ENCODE measurements around the gene PTTG1IP.

Gene PTTG1IP

DNA sequence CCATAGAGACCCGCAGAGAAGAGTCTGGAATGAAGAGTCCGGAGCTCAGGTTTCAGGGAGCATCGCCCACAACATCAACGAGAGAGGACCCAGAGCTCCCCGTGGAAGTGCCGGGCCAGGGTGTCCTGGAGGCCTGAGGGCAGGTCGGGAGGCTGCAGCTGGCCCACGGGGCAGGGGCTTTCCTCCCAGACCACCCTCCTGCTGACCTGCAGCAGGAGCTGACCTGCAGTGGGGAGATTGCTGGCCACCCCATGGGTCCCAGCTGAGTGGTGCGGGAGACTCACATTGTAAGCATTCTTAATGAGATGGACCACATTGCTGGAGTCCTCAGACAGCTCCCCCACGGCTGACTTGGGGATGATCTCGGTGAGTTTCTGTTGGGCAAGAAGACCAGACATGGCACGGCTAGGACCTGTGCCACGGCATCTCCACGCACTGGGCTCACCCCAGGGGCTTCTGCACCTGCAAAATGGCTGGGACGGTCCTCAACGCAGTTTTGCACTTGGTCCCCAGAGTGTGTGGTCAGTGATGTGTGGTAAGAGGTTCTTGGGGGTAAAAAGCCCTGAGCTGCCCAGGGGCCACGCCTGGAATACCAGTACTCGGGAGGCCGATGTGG, 21.3 kb upstream of the PTTG1IP start:
- DNase-seq: no peak

DNA sequence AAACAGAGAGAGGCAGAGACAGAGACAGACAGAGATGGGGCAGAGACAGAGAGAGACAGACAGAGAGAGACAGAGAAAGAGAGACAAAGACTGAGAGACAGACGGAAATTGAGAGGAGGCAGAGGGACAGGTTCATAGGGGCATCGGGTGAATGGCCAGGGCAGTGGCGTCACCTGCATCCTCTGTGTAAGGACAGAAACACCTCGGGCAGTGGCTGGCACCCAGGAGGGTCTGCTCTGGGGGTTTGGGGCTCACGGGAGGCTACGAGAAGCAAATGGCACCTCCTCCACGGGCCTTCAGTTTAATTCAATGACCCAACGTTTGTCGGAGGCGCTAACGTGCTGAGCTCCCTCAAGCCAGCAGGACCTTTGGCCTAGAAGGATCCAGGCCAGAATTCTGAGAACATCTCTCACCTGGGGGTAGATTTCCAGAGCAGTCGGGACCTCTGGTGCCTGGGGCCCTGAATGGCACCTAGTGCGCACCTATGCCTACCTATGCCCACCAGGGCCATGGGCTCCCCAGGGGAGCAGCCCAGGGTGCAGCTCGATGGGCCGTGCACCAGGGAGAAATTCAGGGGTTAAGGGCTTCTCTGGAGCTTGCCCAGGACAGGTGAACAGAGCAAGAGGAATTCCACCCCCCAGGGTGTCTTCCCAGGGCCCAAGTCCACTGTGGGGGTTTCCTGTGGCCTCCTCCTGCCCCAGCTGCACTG, 20.6 kb upstream of the PTTG1IP start:
- DNase-seq: no peak

- DNase-seq: no peak
Measured at GRCh38 chr21:44893278-44893556, 19.7 kb upstream of the PTTG1IP start.

- DNase-seq: peak; percentile 8
Measured at GRCh38 chr21:44892536-44893277, 19.2 kb upstream of the PTTG1IP start.

DNA sequence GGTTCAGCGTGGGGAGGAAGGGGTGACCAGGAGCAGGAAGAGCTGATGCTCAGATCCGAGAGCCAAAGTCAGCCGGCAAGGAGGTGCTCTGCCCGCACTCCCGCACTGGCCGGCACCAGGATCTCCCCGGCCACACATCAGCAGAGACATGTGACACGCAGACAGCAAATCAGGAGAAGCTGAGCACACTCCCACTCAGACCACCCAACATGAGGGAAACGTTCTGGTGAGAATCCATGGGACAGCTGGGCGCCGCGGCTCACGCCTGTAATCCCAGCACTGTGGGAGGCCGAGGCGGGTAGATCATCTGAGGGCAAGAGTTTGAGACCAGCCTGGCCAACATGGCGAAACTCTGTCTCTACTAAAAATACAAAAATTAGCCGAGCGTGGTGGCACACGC, 18.6 kb upstream of the PTTG1IP start:
- DNase-seq: no peak

GRCh38 chr21:44891631-44892031, 18.1 kb upstream of the PTTG1IP start:
- no peak for DNase-seq

- no peak for DNase-seq
Measured at GRCh38 chr21:44890961-44891541, 17.6 kb upstream of the PTTG1IP start.

- DNase-seq: no peak
Measured at GRCh38 chr21:44890338-44890931, 16.9 kb upstream of the PTTG1IP start.

DNA sequence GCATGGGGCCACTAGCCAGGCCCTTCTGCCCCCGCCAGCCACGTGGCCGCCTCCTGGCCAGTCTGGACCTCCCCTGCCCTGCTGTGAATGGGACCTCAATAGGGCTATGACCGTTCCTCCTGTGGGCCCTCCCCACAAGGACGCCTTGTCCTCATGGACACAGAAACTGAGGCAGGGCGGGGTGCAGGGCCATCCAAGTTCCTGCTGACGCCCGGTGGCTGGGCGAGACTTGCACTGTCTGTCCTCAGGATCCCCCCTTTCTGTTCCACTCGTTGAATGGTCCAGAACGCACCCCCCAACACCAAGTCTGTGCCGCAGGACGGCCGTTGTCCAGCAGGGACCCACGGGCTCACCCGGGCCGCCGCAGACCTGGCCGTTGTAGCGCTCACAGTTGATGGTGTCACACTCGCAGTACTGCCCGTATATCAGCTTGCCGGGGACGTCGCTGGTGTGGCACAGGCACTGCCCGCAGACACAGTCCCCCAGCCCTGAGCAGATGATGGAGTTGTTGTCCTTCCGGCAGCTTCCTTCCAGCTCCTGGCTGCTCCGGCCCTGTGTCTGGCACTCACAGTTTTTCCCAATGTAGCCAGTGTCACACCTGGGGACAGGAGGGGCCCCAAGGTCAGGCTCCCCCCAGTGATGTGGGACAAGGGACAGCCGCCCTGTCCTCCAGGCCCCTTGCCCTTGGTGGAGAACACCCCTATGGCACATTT, 16.3 kb upstream of the PTTG1IP start:
- no peak for DNase-seq

DNA sequence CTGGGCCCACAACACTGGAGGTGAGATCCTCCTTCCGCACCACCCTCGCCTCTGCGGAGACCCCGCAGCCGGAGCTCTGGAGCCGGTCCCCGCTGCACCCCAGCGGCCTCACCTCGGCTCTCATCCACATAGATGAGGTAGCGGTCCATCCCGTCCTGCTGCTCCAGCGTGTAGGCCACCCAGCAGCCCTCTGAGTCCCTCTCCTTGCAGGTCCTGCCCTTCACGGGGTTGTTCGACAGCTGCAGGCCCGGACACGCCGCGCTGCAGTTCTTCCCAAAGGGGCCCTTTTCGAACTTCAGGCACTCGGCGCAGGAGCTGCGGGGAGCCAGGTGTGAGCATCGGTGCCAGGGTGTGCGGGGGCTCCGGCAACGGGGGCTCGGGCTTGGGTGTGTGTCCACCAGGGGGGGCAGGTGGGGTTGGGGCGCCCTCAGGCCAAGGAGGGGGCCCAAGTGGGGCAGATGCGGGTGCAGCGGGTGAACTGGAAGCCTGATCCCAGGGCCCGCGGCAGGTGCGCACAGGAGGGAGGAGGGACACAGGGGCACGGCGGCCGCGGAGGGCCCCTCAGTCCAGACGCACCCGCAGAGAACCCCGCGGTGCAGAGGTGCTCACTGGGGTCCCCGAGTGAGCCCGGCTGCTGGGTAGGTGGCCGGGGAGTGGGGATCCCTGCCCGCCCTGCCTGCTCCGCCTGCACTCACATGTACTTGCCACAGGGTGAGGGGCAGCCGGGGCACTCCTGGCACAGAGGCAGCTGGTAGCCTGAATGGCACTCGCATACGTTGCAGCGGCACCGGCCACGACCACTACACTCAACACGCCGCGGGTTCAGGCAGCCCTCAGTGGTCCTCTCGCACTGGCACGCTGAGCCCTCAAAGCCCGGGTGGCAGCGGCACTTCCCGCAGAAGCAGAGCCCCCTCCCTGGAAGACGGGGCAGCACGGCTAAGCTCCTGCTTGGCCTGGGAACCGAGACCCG, 15.4 kb upstream of the PTTG1IP start:
- no peak for DNase-seq

DNA sequence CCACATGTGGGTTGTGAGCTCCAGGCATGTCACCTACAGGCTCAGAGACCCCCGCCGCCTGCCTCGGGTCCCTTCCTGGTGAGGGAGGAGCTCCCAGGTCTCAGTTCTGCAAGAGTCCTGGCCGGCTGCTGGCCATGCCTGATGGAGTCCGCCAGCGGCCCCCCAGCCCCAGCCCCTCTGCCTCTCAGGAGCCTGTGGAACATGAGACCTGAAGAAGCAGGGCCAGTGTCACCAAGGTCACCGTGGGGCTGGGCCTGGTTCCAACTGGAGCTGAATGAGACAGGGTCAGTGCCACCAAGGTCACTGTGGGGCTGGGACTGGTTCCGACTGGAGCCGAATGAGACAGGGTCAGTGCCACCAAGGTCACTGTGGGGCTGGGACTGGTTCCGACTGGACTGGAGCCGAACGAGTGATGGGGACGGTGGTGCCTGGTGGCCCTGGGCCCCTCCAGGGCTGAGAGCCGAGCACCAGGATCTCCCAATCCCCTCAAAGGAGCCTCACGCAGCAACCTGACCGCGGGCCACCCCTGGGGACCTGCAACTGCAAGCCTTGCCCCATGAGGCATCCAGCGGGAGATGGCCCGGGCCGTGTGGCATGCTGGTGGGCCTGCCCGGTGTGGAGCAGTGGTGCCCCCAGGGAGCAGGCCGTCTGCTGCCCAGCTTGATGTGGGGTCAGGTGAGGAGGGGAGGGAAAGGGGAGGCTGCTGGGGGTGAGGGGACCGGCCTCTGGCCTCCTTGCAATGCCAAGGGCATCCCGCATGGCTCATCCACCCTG, 14.5 kb upstream of the PTTG1IP start:
- no peak for DNase-seq

DNA sequence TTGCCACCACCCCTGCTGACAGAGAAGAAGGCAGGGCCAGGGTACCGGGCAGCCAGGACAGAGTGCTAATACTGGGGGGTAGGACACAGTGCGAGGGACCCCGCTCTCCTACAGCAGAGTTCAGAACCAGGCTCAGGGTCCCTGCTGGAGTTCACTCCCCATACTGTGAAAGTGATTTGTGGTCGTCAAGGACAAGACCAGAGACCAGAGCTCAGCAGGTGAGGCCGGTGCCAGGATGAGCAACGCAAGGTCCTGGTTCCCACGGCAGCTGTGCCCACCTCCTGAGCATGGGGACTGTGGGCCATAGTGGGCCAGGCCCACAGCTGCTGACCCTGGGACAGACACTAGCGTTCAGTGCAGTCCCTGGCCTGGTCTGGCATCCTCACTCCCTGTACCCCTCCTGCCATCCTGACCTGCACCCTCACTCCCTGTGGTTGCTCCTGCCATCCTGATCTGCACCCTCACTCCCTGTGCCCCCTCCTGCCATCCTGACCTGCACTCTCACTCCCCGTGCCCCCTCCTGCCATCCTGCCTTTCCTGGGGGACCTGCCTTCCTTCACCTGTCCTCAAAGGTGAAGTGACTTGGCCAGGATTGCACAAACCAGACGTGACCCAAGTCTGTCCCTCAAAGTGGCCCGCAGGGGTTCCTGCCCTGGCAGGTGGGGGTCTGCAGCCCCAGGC, 13.8 kb upstream of the PTTG1IP start:
- no peak for DNase-seq

GRCh38 chr21:44886113-44887075, 12.9 kb upstream of the PTTG1IP start:
- no peak for DNase-seq

DNA sequence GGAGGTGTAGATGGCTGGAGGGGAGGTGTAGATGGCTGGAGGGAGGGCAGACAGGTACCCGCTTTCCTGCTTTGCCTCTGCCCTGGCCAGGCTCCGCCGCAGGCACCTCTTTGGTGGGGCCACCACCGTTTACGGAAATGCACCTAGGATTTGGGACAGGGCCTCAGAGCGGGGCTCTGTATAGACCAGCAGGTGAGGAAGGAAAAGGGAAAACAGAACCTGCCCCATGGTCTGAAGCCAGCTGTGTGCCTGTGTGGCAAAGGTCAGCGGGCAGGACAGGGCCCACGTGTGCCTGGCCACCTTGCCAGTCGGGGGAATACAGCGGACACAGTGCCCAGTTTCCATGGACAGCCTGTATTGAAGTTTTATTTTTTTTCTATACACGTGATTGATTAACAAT, 12.1 kb upstream of the PTTG1IP start:
- no peak for DNase-seq

DNA sequence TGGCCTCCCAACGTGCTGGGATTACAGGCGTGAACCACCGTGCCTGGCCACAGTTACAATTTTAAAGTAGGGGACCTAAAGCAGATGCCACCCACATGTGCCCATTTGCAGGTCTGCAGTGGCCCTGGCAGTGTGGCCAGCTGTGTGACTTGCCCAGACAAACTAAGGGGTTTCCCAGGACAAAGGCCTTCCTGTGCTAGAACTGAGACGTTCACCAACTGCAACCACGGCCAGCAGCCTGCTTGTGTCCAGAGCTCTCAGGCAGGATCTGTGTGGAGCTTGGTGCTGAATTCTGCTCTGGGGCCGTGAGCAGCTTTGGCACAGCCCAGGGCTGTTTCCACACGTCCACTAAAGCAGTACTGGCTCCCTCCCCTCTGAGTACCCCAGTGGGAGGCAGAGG, 10.6 kb upstream of the PTTG1IP start:
- no peak for DNase-seq

DNA sequence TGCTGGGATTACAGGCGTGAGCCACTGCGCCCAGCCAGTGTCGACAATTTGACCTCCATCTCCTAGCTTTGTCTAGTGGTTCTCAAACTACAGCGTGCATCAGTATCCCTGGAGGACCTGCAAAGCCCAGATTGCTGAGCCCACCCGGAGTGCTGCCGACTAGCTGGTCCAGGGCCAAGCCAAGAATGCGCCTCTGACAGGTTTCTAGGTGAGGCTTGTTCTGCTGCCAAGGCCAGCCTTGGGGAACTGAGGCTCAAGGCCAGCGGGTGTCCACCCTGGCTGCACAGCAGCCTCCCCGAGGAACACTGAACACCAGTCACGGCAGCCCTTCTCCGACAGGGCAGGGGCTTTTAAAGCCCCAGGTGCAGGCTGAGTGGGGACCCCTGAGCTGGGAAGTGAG, 9.8 kb upstream of the PTTG1IP start:
- DNase-seq: no peak

GRCh38 chr21:44881198-44881872, 7.8 kb upstream of the PTTG1IP start:
- DNase-seq: no peak

DNA sequence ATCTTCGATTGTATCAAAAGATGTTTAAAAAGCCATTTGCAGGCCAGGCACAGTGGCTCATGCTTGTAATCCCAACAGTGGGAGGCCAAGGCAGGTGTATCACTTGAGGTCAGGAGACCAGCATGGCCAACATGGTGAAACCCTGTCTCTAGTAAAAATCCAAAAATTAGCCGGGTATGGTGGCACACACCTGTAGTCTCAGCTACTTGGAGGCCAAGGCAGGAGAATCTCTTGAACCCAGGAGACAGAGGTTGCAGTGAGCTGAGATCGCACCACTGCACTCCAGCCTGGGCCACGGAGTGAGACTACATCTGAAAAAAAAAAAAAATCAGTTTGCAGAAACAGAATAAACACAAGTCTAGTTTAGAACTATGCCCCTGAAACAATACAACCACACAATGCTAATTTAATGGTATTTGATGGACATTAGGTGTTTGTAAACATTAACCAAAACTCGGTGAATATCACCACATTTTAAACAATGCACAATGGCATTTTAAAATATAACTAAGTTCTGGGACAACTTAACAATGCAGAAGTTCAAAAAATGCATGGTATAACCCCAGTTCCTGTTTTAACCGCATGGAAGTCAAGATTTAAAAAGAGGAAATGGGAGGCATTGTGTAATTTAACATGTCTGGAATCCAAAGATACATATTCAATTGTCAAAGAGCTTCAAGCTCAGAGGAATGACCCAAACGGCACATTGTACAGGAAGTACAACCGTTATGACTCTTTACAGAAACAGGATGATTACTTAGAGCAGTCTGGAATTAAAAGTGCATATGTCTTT, 7.1 kb upstream of the PTTG1IP start:
- DNase-seq: no peak
